ENCODE results near the gene CFAP61.

GRCh38 chr20:20371681-20372080, 319.3 kb downstream of the CFAP61 start:
- TF ChIP-seq POLR2A (IDR thresholded peaks at IDR 0.05) (no peak), POLR2AphosphoS5 (IDR thresholded peaks at IDR 0.05) (no peak)
